UCSD-AML1 (cell line): ENCODE results near the gene IKZF1.

ENCODE experiments used
- DNase-seq: peaks from one replicate; lab custom pipeline; 2025; ENCODE audit not compliant: unreplicated experiment; lab: John Stamatoyannopoulos, UW

IKZF1 gene

GRCh38 chr7:50404392-50404791 is 99.9 kb downstream of the IKZF1 start:
- no peak for DNase-seq

GRCh38 chr7:50405221-50405620 is 100.7 kb downstream of the IKZF1 start:
- no peak for DNase-seq

GRCh38 chr7:50406935-50407334 is 102.4 kb downstream of the IKZF1 start:
- DNase-seq, result no peak

GRCh38 chr7:50409856-50410745 is 105.6 kb downstream of the IKZF1 start:
- no peak for DNase-seq

- DNase-seq, result no peak
Observed at GRCh38 chr7:50411332-50411731, 106.8 kb downstream of the IKZF1 start.

GRCh38 chr7:50412973-50413372 is 108.5 kb downstream of the IKZF1 start:
- no peak for DNase-seq

GRCh38 chr7:50413561-50413960 is 109.0 kb downstream of the IKZF1 start:
- no peak for DNase-seq

GRCh38 chr7:50415844-50416364 is 111.4 kb downstream of the IKZF1 start:
- no peak for DNase-seq

GRCh38 chr7:50416527-50417182 is 112.1 kb downstream of the IKZF1 start:
- peak; percentile 21 for DNase-seq

GRCh38 chr7:50418086-50418515 is 113.6 kb downstream of the IKZF1 start:
- peak; percentile 65 for DNase-seq

- no peak for DNase-seq
Observed at GRCh38 chr7:50418526-50419290, 114.2 kb downstream of the IKZF1 start.

- no peak for DNase-seq
Observed at GRCh38 chr7:50421043-50421442, 116.5 kb downstream of the IKZF1 start.

GRCh38 chr7:50422858-50423257 is 118.3 kb downstream of the IKZF1 start:
- DNase-seq, result no peak

GRCh38 chr7:50423860-50424259 is 119.3 kb downstream of the IKZF1 start:
- DNase-seq, result no peak

- no peak for DNase-seq
Observed at GRCh38 chr7:50425318-50425717, 120.8 kb downstream of the IKZF1 start.

GRCh38 chr7:50426280-50427045 is 121.9 kb downstream of the IKZF1 start:
- DNase-seq, result no peak

GRCh38 chr7:50427518-50427917 is 123.0 kb downstream of the IKZF1 start:
- DNase-seq, result no peak

GRCh38 chr7:50428911-50429310 is 124.4 kb downstream of the IKZF1 start:
- no peak for DNase-seq

- no peak for DNase-seq
Observed at GRCh38 chr7:50431316-50431715, 126.8 kb downstream of the IKZF1 start.

- DNase-seq, result no peak
Observed at GRCh38 chr7:50431722-50432305, 127.3 kb downstream of the IKZF1 start.
